Left lung (tissue), 14 donors: ENCODE measurements around the gene ARHGEF16. TPM values are rescaled to one million over a fixed set of nuclear protein-coding genes. Genes with fewer than 3 reads are reported as not detected.

ENCODE experiments used
- ATAC-seq: fragments of 200-7000 bp; cut with Tn5 transposase; one replicate; pipeline ENCODE4 v1.9.1; 2020; ENCODE audit warnings: moderate library complexity
- DNase-seq, 4 donors: peaks; one replicate each; pipeline ENCODE4 v3.0.0-alpha.2; 2013 to 2020
- H3K27ac ChIP-seq, 2 donors: fragments of 200-600 bp; sonication (generic) in 1 of 2; one replicate each; pipeline versions ENCODE4 v1.5.0 to v1.8.0; 2020 to 2021
- H3K27me3 ChIP-seq, 2 donors: fragments of 200-600 bp; sonication (generic) in 1 of 2; one replicate each; pipeline versions ENCODE4 v1.5.0 to v1.8.0; 2020 to 2021
- H3K36me3 ChIP-seq, 2 donors: fragments of 200-600 bp; sonication (generic) in 1 of 2; one replicate each; pipeline versions ENCODE4 v1.5.0 to v1.8.0; 2020 to 2021
- H3K4me1 ChIP-seq, 2 donors: fragments of 200-600 bp; one replicate each; pipeline ENCODE4 v1.8.0; 2021
- H3K4me3 ChIP-seq, 2 donors: fragments of 200-600 bp; sonication (generic) in 1 of 2; one replicate each; pipeline versions ENCODE4 v1.5.0 to v1.8.0; 2020 to 2021; ENCODE audit warnings: mild to moderate bottlenecking in 1 of 2
- H3K9me3 ChIP-seq, 2 donors: fragments of 200-600 bp; sonication (generic) in 1 of 2; one replicate each; pipeline versions ENCODE4 v1.5.0 to v1.8.0; 2020 to 2021
- intact Hi-C, 2 donors: fragments of 100-400 bp; cut with DNase I; formaldehyde crosslinking; loops; one replicate each; pipeline versions ENCODE4 v1.11.2 to v1.14.2; 2022
- long read RNA-seq, 12 donors: library from polyadenylated mRNA in 2 of 12; unstranded in 2 of 12; transcript quantifications; one replicate each; pipeline ENCODE4 v2.0.0 and lab custom pipeline, GENCODE V29; 2019 to 2026
- polyA plus RNA-seq, 6 donors: library from polyadenylated mRNA; unstranded; fragments of 120-200 nt; gene quantifications; one replicate each; pipeline ENCODE4 v1.2.1, GENCODE V29; 2013; ENCODE audit not compliant: insufficient read length in 6 of 6
- total RNA-seq, 2 donors: library from RNA; stranded (reverse); fragmentation: NEBNext Ultra II Directional; extraction: Animal tissue kit (Norgen Biotek cat#: 25700); gene quantifications; one replicate each; pipeline ENCODE4 v1.2.1, GENCODE V29; 2021
- TF ChIP-seq, protein P1 (sequence below), 2 donors: fragments of 200-600 bp; sonication (generic) in 1 of 2; IDR thresholded peaks; one replicate each; pipeline versions ENCODE4 v1.5.0 to v1.8.0; 2021; ENCODE audit warnings: antibody characterized with exemption in 2 of 2
- donor health status: DM: no; HTN: yes; CAD: no.
- donor health status: DM: no; HTN: no; CAD: no.

Gene ARHGEF16
- total RNA-seq = 10 to 100 TPM; 10.3 to 11.8 TPM
- polyA plus RNA-seq = 10 to 100 TPM in 2 of 6 donors, 1 to 10 TPM in 4; 8.3 to 11.1 (median 9.0) TPM
- long read RNA-seq, donor 1, partial matches to known transcripts = 0 of 1 reads
- long read RNA-seq, donor 1, other reads (novel, unspliced or antisense) = 0 of 1 reads
- long read RNA-seq, donor 2 = 0 reads
- long read RNA-seq, donor 3, partial matches to known transcripts = 0 of 2 reads
- long read RNA-seq, donor 3, other reads (novel, unspliced or antisense) = 0 of 2 reads
- long read RNA-seq, donor 4, partial matches to known transcripts = 0 of 2 reads
- long read RNA-seq, donor 4, other reads (novel, unspliced or antisense) = 0 of 2 reads
- long read RNA-seq, donor 5 = 0 reads
- long read RNA-seq, donor 6, partial matches to known transcripts = 5 of 7 reads
- long read RNA-seq, donor 6, other reads (novel, unspliced or antisense) = 0 of 7 reads
- long read RNA-seq, donor 7, partial matches to known transcripts = 0 of 2 reads
- long read RNA-seq, donor 7, other reads (novel, unspliced or antisense) = 0 of 2 reads
- long read RNA-seq, donor 8 = 0 reads
- long read RNA-seq, donor 9 = 0 reads
- long read RNA-seq, donor 10, partial matches to known transcripts = 2 of 3 reads
- long read RNA-seq, donor 10, other reads (novel, unspliced or antisense) = 1 of 3 reads
- long read RNA-seq, donor 11 = 0 reads
- long read RNA-seq, donor 12, partial matches to known transcripts = 0 of 1 reads
- long read RNA-seq, donor 12, other reads (novel, unspliced or antisense) = 0 of 1 reads

DNA sequence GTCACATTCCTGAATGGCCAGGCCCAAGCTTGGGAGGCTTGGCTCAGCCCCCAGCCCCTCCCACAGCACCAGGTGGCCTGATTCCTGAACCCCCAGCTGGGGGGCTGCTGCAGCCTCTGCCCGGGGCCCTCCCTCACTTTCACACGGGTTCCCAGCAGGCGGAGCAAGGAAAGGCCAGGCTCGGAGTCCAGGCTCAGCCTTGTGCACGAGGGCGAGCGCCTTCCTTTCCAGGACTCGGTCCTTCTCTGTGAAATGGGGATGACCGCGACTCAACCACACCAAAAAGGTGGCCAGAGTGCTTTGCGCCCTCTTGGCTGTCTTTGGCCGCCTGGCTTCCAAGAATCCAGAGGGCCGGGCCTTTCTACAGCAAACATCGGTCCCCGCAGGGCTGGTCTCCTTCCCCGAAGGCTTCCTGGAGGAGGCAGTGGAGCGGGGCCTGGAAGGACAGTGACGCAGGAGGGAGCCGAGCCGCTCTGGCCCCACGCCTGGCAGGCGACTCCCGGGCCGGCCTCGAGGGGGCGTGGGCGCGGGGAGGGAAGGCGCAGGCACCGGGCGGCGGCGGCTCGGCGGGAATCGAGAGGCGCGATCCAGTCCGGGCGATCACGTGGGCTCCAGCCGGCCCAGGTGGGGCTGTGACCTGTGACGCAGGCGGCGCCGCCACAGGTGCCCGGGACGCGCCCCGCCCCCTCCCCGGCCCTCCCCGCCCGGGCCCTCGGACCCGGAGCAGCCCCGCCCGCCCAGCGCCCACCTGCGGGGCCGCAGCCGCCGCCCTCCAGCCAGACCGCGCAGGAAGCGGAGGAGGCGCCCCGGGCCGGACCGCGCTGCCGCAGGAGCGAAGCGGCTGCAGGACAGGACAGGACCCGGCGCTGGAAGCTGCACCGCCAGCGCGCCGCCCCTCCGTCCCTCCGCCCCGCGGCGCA is at the start of gene ARHGEF16:
Gene ARHGEF16 (plus strand): TSS at position 775 of the 920 bp plus-strand sequence. CDS start 8,420 bp downstream, outside the sequence.
- peak within 1 kb of the TSS; percentile 55 to 61 for H3K27ac ChIP-seq
- H3K9me3 ChIP-seq = no peaks in the 10 kb centered on the region
- intact Hi-C loops = no loop called here
- peak in 3 of 4 donors; percentile 70 to 93 (median 83) for DNase-seq
- peaks cover 3 to 57% of the 10 kb centered on the region in 2 donors for H3K27me3 ChIP-seq
- TF ChIP-seq, protein P1, sequence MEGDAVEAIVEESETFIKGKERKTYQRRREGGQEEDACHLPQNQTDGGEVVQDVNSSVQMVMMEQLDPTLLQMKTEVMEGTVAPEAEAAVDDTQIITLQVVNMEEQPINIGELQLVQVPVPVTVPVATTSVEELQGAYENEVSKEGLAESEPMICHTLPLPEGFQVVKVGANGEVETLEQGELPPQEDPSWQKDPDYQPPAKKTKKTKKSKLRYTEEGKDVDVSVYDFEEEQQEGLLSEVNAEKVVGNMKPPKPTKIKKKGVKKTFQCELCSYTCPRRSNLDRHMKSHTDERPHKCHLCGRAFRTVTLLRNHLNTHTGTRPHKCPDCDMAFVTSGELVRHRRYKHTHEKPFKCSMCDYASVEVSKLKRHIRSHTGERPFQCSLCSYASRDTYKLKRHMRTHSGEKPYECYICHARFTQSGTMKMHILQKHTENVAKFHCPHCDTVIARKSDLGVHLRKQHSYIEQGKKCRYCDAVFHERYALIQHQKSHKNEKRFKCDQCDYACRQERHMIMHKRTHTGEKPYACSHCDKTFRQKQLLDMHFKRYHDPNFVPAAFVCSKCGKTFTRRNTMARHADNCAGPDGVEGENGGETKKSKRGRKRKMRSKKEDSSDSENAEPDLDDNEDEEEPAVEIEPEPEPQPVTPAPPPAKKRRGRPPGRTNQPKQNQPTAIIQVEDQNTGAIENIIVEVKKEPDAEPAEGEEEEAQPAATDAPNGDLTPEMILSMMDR (IDR thresholded peaks at IDR 0.05) = peak; percentile 15 to 35
- peaks cover 3 to 25% of the 10 kb centered on the region in 2 donors for H3K4me1 ChIP-seq
- H3K4me3 ChIP-seq = peak within 1 kb of the TSS; percentile 51 to 58
- peak; percentile 85 for ATAC-seq
- no peaks in the 10 kb centered on the region for H3K36me3 ChIP-seq

DNA sequence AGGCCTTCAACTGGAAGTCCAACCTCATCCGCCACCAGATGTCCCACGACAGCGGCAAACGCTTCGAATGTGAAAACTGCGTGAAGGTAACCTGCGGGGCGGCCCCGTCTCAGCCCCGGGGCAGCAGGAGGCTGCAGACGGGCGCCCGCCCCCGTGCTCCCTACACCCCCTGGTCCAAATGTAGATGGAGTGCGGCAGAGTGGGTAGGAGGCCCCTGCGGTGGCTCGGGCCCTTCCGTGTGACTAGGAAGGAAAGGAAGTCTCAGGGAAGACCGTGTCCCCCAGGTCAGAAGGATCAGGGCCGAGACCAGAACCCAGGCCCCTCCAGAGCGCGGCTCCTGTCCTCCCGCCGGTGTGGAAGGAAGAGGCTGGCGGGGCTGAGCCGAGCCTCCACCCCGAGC is 49.7 kb upstream of the ARHGEF16 start:
- ATAC-seq = no peak
- intact Hi-C loops = no loop called here
- no peaks in the 10 kb centered on the region for H3K4me1 ChIP-seq
- DNase-seq = no peak
- H3K27ac ChIP-seq = no peak overlapping the region
- H3K4me3 ChIP-seq = no peak overlapping the region
- TF ChIP-seq, protein P1 (IDR thresholded peaks at IDR 0.05) = no peak
- H3K27me3 ChIP-seq = peaks cover 0 to 66% of the 10 kb centered on the region in 2 donors
- H3K36me3 ChIP-seq = no peaks in the 10 kb centered on the region
- no peaks in the 10 kb centered on the region for H3K9me3 ChIP-seq

DNA sequence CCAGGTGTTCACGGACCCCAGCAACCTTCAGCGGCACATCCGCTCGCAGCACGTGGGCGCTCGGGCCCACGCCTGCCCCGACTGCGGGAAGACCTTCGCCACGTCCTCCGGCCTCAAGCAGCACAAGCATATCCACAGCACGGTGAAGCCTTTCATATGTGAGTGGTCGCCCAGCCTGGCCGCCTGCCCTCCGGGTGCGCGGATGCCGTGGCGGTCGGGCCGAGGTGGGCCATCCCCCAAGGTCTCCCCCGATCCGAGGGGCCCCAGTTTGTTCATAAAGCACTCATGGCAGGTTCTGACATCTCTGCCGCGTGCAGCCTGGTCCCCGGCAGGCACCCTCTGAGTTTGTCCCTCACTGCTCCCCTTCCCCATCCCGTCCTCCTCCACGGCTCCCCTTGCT is 49.0 kb upstream of the ARHGEF16 start:
- Histone ChIP-seq H3K36me3 (no peaks in the 10 kb centered on the region), H3K27ac (no peak overlapping the region), H3K4me3 (no peak overlapping the region), H3K9me3 (no peaks in the 10 kb centered on the region), H3K27me3 (peaks cover 0 to 59% of the 10 kb centered on the region in 2 donors), H3K4me1 (no peaks in the 10 kb centered on the region)
- TF ChIP-seq, protein P1 (IDR thresholded peaks at IDR 0.05) = no peak
- DNase-seq (no peak), ATAC-seq (no peak)
- intact Hi-C loops = no loop called here

DNA sequence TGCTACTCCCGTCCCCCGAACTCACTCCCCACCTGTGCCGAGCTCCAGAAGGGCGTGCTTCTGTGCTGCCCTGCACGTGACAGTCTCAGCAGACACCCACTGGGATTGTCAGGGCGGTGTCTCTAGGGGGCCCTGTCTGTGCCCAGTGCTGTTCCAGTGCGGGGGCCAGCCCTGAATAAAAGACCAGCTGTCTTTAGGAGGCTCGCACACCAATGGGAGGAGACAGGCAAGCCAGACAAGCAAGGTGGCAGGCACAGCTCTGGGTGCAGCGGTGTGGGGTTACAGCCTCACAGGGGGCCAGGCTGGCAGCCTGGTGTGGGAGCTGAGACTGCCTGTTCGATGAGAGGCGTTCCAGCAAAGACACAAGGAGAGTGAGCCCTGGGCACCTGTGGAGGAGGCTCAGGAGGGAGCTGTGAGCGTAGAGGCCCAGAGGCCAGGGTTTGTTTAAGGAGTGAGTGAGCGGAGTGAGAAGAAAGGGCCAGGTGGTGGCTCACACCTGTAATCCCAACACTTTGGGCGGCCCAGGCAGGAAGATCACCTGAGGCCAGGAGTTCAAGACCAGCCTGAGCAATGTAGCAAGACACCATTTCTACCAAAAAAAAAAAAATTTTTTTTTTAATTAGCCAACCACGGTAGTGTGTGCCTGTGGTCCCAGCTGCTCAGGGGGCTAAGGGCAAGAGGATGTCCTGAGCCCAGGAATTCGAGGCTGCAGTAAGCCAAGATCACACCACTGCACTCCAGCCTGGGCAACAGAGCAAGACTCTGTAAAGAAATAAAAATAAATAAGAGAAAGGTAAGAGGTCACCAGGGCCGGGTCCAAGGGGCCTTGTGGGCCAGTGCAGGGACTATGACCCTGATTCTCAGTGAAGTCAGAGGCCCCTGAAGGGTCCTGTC is 48.2 kb upstream of the ARHGEF16 start:
- ATAC-seq (no peak), DNase-seq (no peak)
- Histone ChIP-seq H3K4me1 (no peaks in the 10 kb centered on the region), H3K9me3 (no peaks in the 10 kb centered on the region), H3K4me3 (no peak overlapping the region), H3K27me3 (peaks cover 0 to 52% of the 10 kb centered on the region in 2 donors), H3K36me3 (no peaks in the 10 kb centered on the region), H3K27ac (no peak overlapping the region)
- intact Hi-C loops = no loop called here
- TF ChIP-seq, protein P1 (IDR thresholded peaks at IDR 0.05) = no peak
